Tibial artery (tissue), 4 donors: ENCODE data around the gene CLHC1.
"Not testable (repeated sequence)": the region's sequence is repeated elsewhere in the genome, so short reads cannot be mapped to it uniquely, and the experiment has no call there.

Experiments
- DNase-seq, 2 donors: peaks; one replicate each; pipeline ENCODE4 v3.0.0-alpha.2; 2019
- H3K27ac ChIP-seq, 2 donors: fragments of 200-600 bp; sonication (generic) in 1 of 2; 1 replicate in 1 of 2; 2 replicates in 1 of 2; pipeline ENCODE4 v1.5.1; 2018 to 2019; ENCODE audit warnings: mild to moderate bottlenecking in 1 of 2
- H3K27me3 ChIP-seq, 2 donors: fragments of 200-600 bp; sonication (generic) in 1 of 2; one replicate each; pipeline versions ENCODE4 v1.5.1 to v1.6.0; 2016 to 2019
- H3K36me3 ChIP-seq, 3 donors: fragments of 200-600 bp; sonication (generic) in 2 of 3; one replicate each; pipeline ENCODE4 v1.5.1; 2016 to 2019; ENCODE audit warnings: mild to moderate bottlenecking in 2 of 3
- H3K4me1 ChIP-seq, 4 donors: fragments of 200-600 bp; sonication (generic) in 2 of 4; 1 replicate in 3 of 4; 2 replicates in 1 of 4; pipeline ENCODE4 v1.5.1; 2016 to 2019
- H3K4me3 ChIP-seq, 2 donors: fragments of 200-600 bp; sonication (generic) in 1 of 2; 1 replicate in 1 of 2; 2 replicates in 1 of 2; pipeline ENCODE4 v1.5.1; 2018 to 2019; ENCODE audit warnings: mild to moderate bottlenecking in 2 of 2
- H3K9me3 ChIP-seq, 3 donors: fragments of 200-600 bp; sonication (generic) in 1 of 3; one replicate each; pipeline ENCODE4 v1.5.1; 2016 to 2019
- intact Hi-C: fragments of 100-400 bp; cut with DNase I; formaldehyde crosslinking; loops from one replicate; pipeline ENCODE4 v1.15.0; 2023; ENCODE audit warnings: low total_unique reads
- TF ChIP-seq, protein P1 (sequence below), 2 experiments: fragments of 200-600 bp in 1 of 2; fragments of 450-650 bp in 1 of 2; IDR thresholded peaks; one replicate each; pipeline ENCODE4 v1.5.1; 2017 to 2019; ENCODE audit warnings: antibody characterized with exemption in 2 of 2, mild to moderate bottlenecking in 1 of 2, moderate library complexity in 1 of 2

Gene CLHC1

DNA sequence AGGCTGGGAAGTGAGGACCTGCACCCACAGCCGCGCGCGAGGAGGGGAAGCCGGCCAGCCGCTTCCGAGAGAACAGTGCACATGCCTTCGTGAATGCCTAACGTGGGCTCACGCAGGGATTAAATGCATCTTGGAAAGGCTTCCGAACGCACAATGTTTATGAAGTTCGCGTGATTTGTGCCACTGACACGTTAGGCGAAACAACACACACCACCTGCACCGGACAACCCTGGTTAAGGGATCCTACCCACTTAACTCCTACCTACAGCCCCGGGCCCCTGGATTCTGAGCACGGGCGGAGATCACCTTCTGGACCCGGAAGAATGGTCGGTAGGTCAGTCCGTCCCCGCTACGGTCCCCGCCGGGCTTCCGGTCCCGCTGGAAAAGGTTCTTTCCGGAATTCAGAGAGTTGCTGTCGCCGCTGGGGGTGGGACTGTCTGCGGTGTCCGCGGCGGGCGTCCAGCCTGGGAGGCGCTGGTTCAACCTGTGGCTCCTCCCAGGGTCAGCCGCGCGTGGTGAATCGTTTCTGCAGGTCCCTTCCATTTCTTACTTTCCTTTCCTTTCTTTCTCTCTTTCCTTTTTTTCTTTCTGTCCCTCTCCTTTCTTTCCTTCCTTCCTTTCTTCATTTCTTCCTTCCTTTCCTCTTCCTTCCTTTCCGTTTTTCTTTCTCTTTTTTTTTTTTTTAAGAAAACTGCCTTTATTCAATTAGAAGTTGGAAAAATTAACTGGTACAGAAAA, 37.0 kb upstream of the CLHC1 start, which contains the start of gene MTIF2:
MTIF2 (minus strand) TSS at position 325 of the 738 bp plus-strand sequence. CDS start 5,373 bp downstream, outside the sequence.
- no peaks in the 10 kb centered on the region for H3K9me3 ChIP-seq
- TF ChIP-seq, protein P1, sequence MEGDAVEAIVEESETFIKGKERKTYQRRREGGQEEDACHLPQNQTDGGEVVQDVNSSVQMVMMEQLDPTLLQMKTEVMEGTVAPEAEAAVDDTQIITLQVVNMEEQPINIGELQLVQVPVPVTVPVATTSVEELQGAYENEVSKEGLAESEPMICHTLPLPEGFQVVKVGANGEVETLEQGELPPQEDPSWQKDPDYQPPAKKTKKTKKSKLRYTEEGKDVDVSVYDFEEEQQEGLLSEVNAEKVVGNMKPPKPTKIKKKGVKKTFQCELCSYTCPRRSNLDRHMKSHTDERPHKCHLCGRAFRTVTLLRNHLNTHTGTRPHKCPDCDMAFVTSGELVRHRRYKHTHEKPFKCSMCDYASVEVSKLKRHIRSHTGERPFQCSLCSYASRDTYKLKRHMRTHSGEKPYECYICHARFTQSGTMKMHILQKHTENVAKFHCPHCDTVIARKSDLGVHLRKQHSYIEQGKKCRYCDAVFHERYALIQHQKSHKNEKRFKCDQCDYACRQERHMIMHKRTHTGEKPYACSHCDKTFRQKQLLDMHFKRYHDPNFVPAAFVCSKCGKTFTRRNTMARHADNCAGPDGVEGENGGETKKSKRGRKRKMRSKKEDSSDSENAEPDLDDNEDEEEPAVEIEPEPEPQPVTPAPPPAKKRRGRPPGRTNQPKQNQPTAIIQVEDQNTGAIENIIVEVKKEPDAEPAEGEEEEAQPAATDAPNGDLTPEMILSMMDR (IDR thresholded peaks at IDR 0.05), result peak in 1 of 2 experiments; percentile 22
- H3K4me3 ChIP-seq, result peak within 1 kb of the TSS; percentile 65 to 82
- DNase-seq, result peak; percentile 96 to 98
- peak within 1 kb of the TSS; percentile 86 to 87 for H3K27ac ChIP-seq
- H3K4me1 ChIP-seq, result peaks cover 0 to 15% (median 10%) of the 10 kb centered on the region in 4 donors
- no peaks in the 10 kb centered on the region for H3K27me3 ChIP-seq
- intact Hi-C loops, result loop anchor here (5.0 kb wide), 1 partner anchor 163 kb away; no protein-coding TSS in a partner anchor
- peaks cover 5 to 28% (median 18%) of the 10 kb centered on the region in 3 donors for H3K36me3 ChIP-seq

- peaks cover 11 to 35% (median 24%) of the 10 kb centered on the region in 3 donors for H3K36me3 ChIP-seq
- peak overlapping the region; percentile 86 to 87 for H3K27ac ChIP-seq
- no peaks in the 10 kb centered on the region for H3K9me3 ChIP-seq
- TF ChIP-seq, protein P1 (IDR thresholded peaks at IDR 0.05), result no peak
- intact Hi-C loops, result loop anchor here (5.0 kb wide), 1 partner anchor 164 kb away; no protein-coding TSS in a partner anchor
- peaks cover 0 to 15% (median 10%) of the 10 kb centered on the region in 4 donors for H3K4me1 ChIP-seq
- H3K4me3 ChIP-seq, result peak overlapping the region; percentile 65 to 82
- no peak for DNase-seq
- no peaks in the 10 kb centered on the region for H3K27me3 ChIP-seq
Measured at GRCh38 chr2:55268288-55268906, 36.3 kb upstream of the CLHC1 start.

DNA sequence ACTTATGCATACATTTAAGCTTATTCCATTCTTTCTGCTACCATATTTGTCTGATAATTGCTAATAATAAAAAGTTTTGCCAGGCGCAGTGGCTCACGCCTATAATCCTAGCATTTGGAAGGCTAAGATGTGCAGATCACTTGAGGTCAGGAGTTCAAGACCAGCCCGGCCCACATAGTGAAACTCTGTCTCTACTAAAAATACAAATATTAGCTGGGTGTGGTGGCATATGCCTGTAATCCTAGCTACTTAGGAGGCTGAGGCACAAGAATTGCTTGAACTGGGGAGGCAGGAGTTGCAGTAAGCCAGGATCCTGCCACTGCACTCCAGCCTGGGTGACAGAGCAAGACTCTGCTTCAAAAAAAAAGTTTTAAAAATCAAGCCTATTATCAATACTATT, 27.5 kb upstream of the CLHC1 start:
- H3K4me3 ChIP-seq, H3K4me1 ChIP-seq, H3K9me3 ChIP-seq, intact Hi-C loops, H3K27ac ChIP-seq, DNase-seq, H3K27me3 ChIP-seq: not testable (repeated sequence)
- H3K36me3 ChIP-seq, result peaks cover 42 to 90% (median 54%) of the 10 kb centered on the region in 3 donors

DNA sequence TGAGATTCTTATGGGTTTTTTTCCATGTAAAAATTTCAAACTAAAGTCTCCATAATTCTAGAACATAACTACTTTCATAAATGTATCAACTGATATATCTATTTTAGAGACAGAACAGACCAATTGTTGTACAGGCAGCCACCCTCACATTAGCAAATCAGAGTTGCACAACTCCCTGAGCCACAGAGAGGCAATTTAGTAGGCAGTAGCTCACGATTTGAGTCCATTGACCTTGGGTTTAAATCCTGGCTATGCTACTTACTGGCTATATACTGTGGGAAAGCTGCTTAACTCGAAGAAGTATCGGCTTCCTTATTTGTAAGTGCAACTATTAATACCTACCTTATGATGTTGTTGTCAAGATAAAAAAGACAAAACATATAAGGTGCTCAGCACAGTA, 20.7 kb upstream of the CLHC1 start:
- H3K36me3 ChIP-seq, result peaks cover 30 to 86% (median 57%) of the 10 kb centered on the region in 3 donors
- intact Hi-C loops, result no loop called here
- no peaks in the 10 kb centered on the region for H3K9me3 ChIP-seq
- DNase-seq, result no peak
- H3K27ac ChIP-seq, result no peak overlapping the region
- TF ChIP-seq, protein P1 (IDR thresholded peaks at IDR 0.05), result no peak
- H3K4me1 ChIP-seq, result no peaks in the 10 kb centered on the region
- no peaks in the 10 kb centered on the region for H3K27me3 ChIP-seq
- no peak overlapping the region for H3K4me3 ChIP-seq

DNA sequence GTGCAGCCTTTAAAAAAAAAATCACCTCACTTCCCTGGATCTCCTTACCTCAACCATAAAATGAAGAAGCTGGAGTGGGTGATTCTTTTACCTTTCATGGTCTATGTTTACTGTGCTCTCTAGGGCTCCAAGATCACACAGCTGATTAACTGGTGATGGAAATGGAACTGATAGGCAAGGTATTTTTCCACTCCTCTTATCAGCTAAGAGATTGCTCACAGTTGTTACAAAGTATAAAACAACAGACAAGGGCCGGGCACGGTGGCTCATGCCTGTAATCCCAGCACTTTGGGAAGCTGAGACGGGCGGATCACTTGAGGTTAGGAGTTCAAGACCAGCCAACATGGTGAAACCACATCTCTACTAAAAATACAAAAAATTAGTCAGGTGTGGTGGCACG, 14.9 kb upstream of the CLHC1 start:
- no peaks in the 10 kb centered on the region for H3K9me3 ChIP-seq
- H3K4me3 ChIP-seq, result no peak overlapping the region
- H3K4me1 ChIP-seq, result no peaks in the 10 kb centered on the region
- H3K36me3 ChIP-seq, result peaks cover 28 to 97% (median 63%) of the 10 kb centered on the region in 3 donors
- TF ChIP-seq, protein P1 (IDR thresholded peaks at IDR 0.05), result no peak
- H3K27me3 ChIP-seq, result no peaks in the 10 kb centered on the region
- intact Hi-C loops, result no loop called here
- H3K27ac ChIP-seq, result no peak overlapping the region
- no peak for DNase-seq

- Histone ChIP-seq H3K27me3 (no peaks in the 10 kb centered on the region), H3K27ac (no peak overlapping the region), H3K36me3 (peaks cover 36 to 90% (median 60%) of the 10 kb centered on the region in 3 donors), H3K9me3 (no peaks in the 10 kb centered on the region), H3K4me1 (no peaks in the 10 kb centered on the region), H3K4me3 (no peak overlapping the region)
- TF ChIP-seq, protein P1 (IDR thresholded peaks at IDR 0.05), result no peak
- no peak for DNase-seq
- intact Hi-C loops, result no loop called here
Measured at GRCh38 chr2:55245411-55245810, 13.3 kb upstream of the CLHC1 start.
